AG09319 (cell line): ENCODE results near the gene TMEM53.

Experiments used
- DNase-seq: peaks from one replicate; pipeline ENCODE4 v3.0.0-alpha.2; 2010; ENCODE audit warnings: low read depth; ENCODE audit errors: extremely low read depth
- CTCF ChIP-seq: IDR thresholded peaks from 2 replicates; pipeline ENCODE4 v1.5.1; 2011; ENCODE audit warnings: low read depth, mild to moderate bottlenecking, inconsistent platforms, low read length, moderate library complexity

Gene TMEM53

GRCh38 chr1:44660176-44660575 is 14.1 kb downstream of the TMEM53 start:
- no peak for TF ChIP-seq CTCF
- no peak for DNase-seq

GRCh38 chr1:44659566-44659965 is 14.7 kb downstream of the TMEM53 start:
- DNase-seq = no peak
- TF ChIP-seq CTCF = no peak

GRCh38 chr1:44655609-44656008 is 18.7 kb downstream of the TMEM53 start:
- DNase-seq = no peak
- TF ChIP-seq CTCF = peak; percentile 82

- TF ChIP-seq CTCF = no peak
These were observed 19.6 kb downstream of the TMEM53 start for GRCh38 chr1:44654621-44655187.

GRCh38 chr1:44653107-44653964 is 20.9 kb downstream of the TMEM53 start:
- TF ChIP-seq CTCF = no peak

More at GRCh38 chr1:44654621-44655187, 19.6 kb downstream of the TMEM53 start:
- DNase-seq = no peak

GRCh38 chr1:44652445-44653106 is 21.7 kb downstream of the TMEM53 start:
- DNase-seq = no peak
- TF ChIP-seq CTCF = peak; percentile 96

More at GRCh38 chr1:44653107-44653964, 20.9 kb downstream of the TMEM53 start:
- no peak for DNase-seq

- TF ChIP-seq CTCF = no peak
- no peak for DNase-seq
These were observed 23.2 kb downstream of the TMEM53 start for GRCh38 chr1:44651069-44651468.
